GM12891 (cell line): ENCODE results near the gene PERP.
"Not testable (repeated sequence)": the region's sequence is repeated elsewhere in the genome, so short reads cannot be mapped to it uniquely, and the experiment has no call there.

ENCODE experiments used
- DNase-seq: peaks from one replicate; pipeline ENCODE4 v3.0.0; 2011; ENCODE audit warnings: low spot score; ENCODE audit not compliant: insufficient read length
- FAIRE-seq: peaks from 2 replicates; lab custom pipeline; 2011; peaks lifted over from hg19 to GRCh38; lab: Jason Lieb, UNC
- PAX5 ChIP-seq: IDR thresholded peaks from 2 replicates; pipeline ENCODE4 v1.6.1; 2011; ENCODE audit warnings: low read length, moderate library complexity, mild to moderate bottlenecking; ENCODE audit not compliant: insufficient read depth, severe bottlenecking
- POLR2A ChIP-seq: IDR thresholded peaks from 2 replicates; pipeline ENCODE4 v1.6.1; 2011; ENCODE audit warnings: low read depth, low read length, control low read depth
- POLR2AphosphoS5 ChIP-seq: IDR thresholded peaks from 2 replicates; pipeline ENCODE4 v1.6.1; 2011; ENCODE audit warnings: low read depth, low read length, control low read depth
- POU2F2 ChIP-seq: IDR thresholded peaks from 2 replicates; pipeline ENCODE4 v1.6.1; 2011; ENCODE audit warnings: low read depth, mild to moderate bottlenecking, control low read depth, low read length, moderate library complexity
- SPI1 ChIP-seq: IDR thresholded peaks from 2 replicates; pipeline ENCODE4 v1.6.1; 2011; ENCODE audit warnings: low read depth, low read length, control low read depth
- TAF1 ChIP-seq: IDR thresholded peaks from 2 replicates; pipeline ENCODE4 v1.6.1; 2011; ENCODE audit warnings: low read depth, low read length, control low read depth

The PERP gene

GRCh38 chr6:138088326-138088762 lies 18.9 kb downstream of the PERP start:
- DNase-seq (no peak), FAIRE-seq (no peak)
- TF ChIP-seq PAX5 = no peak
- no peak for TF ChIP-seq POU2F2
- TF ChIP-seq TAF1 = no peak
- no peak for TF ChIP-seq SPI1
- no peak for TF ChIP-seq POLR2A
- no peak for TF ChIP-seq POLR2AphosphoS5

- no peak for DNase-seq
- no peak for FAIRE-seq
- no peak for TF ChIP-seq PAX5
- TF ChIP-seq SPI1 = no peak
- no peak for TF ChIP-seq POU2F2
- no peak for TF ChIP-seq TAF1
- no peak for TF ChIP-seq POLR2AphosphoS5
- TF ChIP-seq POLR2A = no peak
These were observed 19.5 kb downstream of the PERP start for GRCh38 chr6:138087593-138088325.

- TF ChIP-seq PAX5 (no peak), POU2F2 (no peak), POLR2AphosphoS5 (no peak), TAF1 (no peak), SPI1 (no peak), POLR2A (no peak)
- no peak for DNase-seq
- FAIRE-seq = no peak
These were observed 20.5 kb downstream of the PERP start for GRCh38 chr6:138086573-138087196.

GRCh38 chr6:138085839-138086222 lies 21.4 kb downstream of the PERP start:
- FAIRE-seq = no peak

GRCh38 chr6:138084904-138085838 lies 22.0 kb downstream of the PERP start:
- TF ChIP-seq TAF1 (no peak), SPI1 (no peak), POLR2A (no peak), POLR2AphosphoS5 (no peak), POU2F2 (no peak), PAX5 (no peak)
- DNase-seq = no peak
- no peak for FAIRE-seq

More at GRCh38 chr6:138085839-138086222, 21.4 kb downstream of the PERP start:
- DNase-seq = no peak
- TF ChIP-seq PAX5 (no peak), POLR2AphosphoS5 (no peak), POU2F2 (no peak), TAF1 (no peak), SPI1 (no peak), POLR2A (no peak)

GRCh38 chr6:138082232-138082631 lies 25.0 kb downstream of the PERP start:
- no peak for TF ChIP-seq TAF1
- TF ChIP-seq POLR2AphosphoS5 = no peak
- no peak for TF ChIP-seq POU2F2
- TF ChIP-seq SPI1 = no peak
- no peak for TF ChIP-seq PAX5
- TF ChIP-seq POLR2A = no peak
- FAIRE-seq (no peak), DNase-seq (no peak)

GRCh38 chr6:138079556-138079955 lies 27.7 kb downstream of the PERP start:
- not testable (repeated sequence) for DNase-seq

GRCh38 chr6:138078491-138078890 lies 28.7 kb downstream of the PERP start:
- no peak for FAIRE-seq
- TF ChIP-seq POU2F2 (no peak), SPI1 (no peak), POLR2A (no peak), PAX5 (no peak), POLR2AphosphoS5 (no peak), TAF1 (no peak)
- no peak for DNase-seq

More at GRCh38 chr6:138079556-138079955, 27.7 kb downstream of the PERP start:
- FAIRE-seq = not testable (repeated sequence)

- TF ChIP-seq POLR2AphosphoS5 = no peak
- FAIRE-seq (no peak), DNase-seq (no peak)
These were observed 34.0 kb downstream of the PERP start for GRCh38 chr6:138073264-138073663.
